ENCODE measurements around the gene TXLNG. TPM values are rescaled to one million over a fixed set of nuclear protein-coding genes. Genes with fewer than 3 reads are reported as not detected.
"Not testable (repeated sequence)": the region's sequence is repeated elsewhere in the genome, so short reads cannot be mapped to it uniquely, and the experiment has no call there.

TXLNG gene
- total RNA-seq, 4 donors from 2014 or later, result 9.6 to 13.6 (median 11.9) TPM

DNA sequence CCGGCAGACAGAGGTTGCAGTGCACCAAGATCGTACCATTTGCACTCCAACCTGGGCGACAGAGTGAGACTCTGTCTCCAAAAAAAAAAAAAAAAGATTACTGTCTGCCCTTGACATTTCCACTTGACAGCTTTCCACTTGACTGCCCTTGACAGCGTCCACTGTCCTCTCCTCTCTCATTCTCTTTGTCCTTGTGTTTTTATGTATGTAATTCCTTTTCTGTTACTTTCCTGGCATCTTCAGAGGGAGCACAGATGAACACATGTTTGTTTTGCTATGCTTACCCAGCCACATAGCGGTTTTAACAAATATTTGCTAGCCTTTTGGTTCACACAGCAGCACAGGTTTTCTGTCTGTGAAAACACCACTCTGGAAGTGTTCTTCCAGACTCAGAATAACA lies 40.6 kb upstream of the TXLNG start:
- H3K9me3 ChIP-seq, result no peaks in the 10 kb centered on the region
- peaks cover 23 to 91% (median 84%) of the 10 kb centered on the region in 4 donors for H3K36me3 ChIP-seq
- H3K4me3 ChIP-seq, result no peak overlapping the region
- H3K27me3 ChIP-seq, result no peaks in the 10 kb centered on the region
- TF ChIP-seq EP300 (IDR thresholded peaks at IDR 0.05) (no peak), POLR2AphosphoS5 (IDR thresholded peaks at IDR 0.05) (no peak)
- TF ChIP-seq, protein P1, sequence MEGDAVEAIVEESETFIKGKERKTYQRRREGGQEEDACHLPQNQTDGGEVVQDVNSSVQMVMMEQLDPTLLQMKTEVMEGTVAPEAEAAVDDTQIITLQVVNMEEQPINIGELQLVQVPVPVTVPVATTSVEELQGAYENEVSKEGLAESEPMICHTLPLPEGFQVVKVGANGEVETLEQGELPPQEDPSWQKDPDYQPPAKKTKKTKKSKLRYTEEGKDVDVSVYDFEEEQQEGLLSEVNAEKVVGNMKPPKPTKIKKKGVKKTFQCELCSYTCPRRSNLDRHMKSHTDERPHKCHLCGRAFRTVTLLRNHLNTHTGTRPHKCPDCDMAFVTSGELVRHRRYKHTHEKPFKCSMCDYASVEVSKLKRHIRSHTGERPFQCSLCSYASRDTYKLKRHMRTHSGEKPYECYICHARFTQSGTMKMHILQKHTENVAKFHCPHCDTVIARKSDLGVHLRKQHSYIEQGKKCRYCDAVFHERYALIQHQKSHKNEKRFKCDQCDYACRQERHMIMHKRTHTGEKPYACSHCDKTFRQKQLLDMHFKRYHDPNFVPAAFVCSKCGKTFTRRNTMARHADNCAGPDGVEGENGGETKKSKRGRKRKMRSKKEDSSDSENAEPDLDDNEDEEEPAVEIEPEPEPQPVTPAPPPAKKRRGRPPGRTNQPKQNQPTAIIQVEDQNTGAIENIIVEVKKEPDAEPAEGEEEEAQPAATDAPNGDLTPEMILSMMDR (IDR thresholded peaks at IDR 0.05), result no peak
- intact Hi-C loops (cut with DNase I), result no loop called here
- WGBS, result 94% methylated on average over 5 of the region's 5 CpGs
- no peak for DNase-seq (ENCODE audit: extremely low spot score)
- no peak overlapping the region for H3K27ac ChIP-seq (replicated peaks in 1 of 4)
- no peaks in the 10 kb centered on the region for H3K4me1 ChIP-seq

DNA sequence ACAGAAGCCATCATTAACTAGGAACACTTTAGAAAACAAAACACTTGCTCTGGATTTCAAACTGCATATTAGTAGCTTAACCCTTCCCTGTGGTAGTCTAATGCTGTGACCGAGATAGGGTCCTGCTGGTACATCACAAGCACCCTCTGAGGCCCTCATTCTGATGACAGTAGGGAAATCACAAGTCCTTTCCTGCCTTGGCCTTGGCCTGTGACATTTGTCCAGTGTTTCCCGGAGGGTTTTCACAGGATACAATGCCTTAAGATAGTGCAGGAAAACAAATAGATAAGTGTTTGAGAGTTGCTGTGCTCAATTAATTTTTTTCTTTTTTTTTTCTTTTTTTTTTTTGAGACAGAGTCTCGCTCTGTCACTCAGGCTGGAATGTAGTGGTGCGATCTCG lies 37.8 kb upstream of the TXLNG start:
- Histone ChIP-seq H3K27ac (replicated peaks in 1 of 4) (no peak overlapping the region), H3K9me3 (no peaks in the 10 kb centered on the region), H3K4me1 (no peaks in the 10 kb centered on the region), H3K27me3 (no peaks in the 10 kb centered on the region), H3K36me3 (peaks cover 17 to 74% (median 66%) of the 10 kb centered on the region in 4 donors), H3K4me3 (no peak overlapping the region)
- no peak for DNase-seq (ENCODE audit: extremely low spot score)
- WGBS, result 96% methylated on average over 5 of the region's 5 CpGs
- intact Hi-C loops (cut with DNase I), result no loop called here
- TF ChIP-seq, protein P1 (IDR thresholded peaks at IDR 0.05), result no peak
- TF ChIP-seq POLR2A (IDR thresholded peaks at IDR 0.05; ENCODE audit: low read depth) (no peak), EP300 (IDR thresholded peaks at IDR 0.05) (no peak), POLR2AphosphoS5 (IDR thresholded peaks at IDR 0.05) (no peak)

DNA sequence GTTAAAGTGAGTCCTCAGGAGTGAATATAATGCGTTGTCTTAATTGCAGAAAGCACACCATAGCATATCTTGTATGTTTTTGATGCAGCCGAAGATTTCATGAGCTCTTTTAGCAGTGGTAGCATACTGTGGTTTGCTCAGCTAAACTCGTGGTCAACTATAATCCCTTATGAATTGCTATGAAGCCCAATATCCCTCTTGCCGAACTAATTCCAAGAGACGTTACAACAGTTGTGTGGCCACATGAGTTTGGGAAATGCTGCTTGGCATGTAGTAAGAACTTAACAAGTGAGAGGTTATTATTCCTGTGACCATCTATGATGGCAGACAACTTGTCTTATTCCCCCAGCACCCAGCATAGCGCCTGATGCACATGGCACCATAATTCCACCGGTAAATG lies 36.1 kb upstream of the TXLNG start:
- Histone ChIP-seq H3K36me3 (peaks cover 3 to 70% (median 62%) of the 10 kb centered on the region in 4 donors), H3K4me3 (no peak overlapping the region), H3K9me3 (no peaks in the 10 kb centered on the region), H3K27ac (replicated peaks in 1 of 4) (no peak overlapping the region), H3K27me3 (no peaks in the 10 kb centered on the region), H3K4me1 (no peaks in the 10 kb centered on the region)
- TF ChIP-seq POLR2A (IDR thresholded peaks at IDR 0.05; ENCODE audit: low read depth), result no peak
- TF ChIP-seq POLR2AphosphoS5 (IDR thresholded peaks at IDR 0.05), result no peak
- TF ChIP-seq, protein P1 (IDR thresholded peaks at IDR 0.05), result no peak
- no peak for TF ChIP-seq EP300 (IDR thresholded peaks at IDR 0.05)
- DNase-seq (ENCODE audit: extremely low spot score), result no peak
- intact Hi-C loops (cut with DNase I), result no loop called here
- WGBS, result 90% methylated on average over 7 of the region's 7 CpGs

DNA sequence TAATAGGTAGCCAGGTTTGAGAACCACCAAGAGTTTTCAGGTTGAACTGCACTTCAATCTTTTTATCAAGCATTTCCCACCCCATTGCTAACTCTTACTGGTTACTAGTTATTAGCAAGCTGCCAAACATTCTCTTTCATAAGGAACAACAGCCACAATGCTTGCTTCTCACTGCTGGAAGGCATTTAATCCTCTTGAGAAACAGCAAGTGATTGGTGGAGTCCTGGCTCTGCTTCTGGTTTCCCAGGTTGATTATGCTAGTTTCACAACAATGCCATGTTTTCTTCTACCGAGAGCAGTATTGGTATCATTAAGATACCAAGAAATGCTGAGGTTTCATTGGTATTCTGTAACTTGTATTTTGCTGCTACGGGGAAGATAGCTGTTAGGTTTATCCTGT lies 32.2 kb upstream of the TXLNG start:
- intact Hi-C loops (cut with DNase I), result no loop called here
- TF ChIP-seq EP300 (IDR thresholded peaks at IDR 0.05), result no peak
- TF ChIP-seq, protein P1 (IDR thresholded peaks at IDR 0.05), result no peak
- no peak for TF ChIP-seq POLR2AphosphoS5 (IDR thresholded peaks at IDR 0.05)
- no peak for TF ChIP-seq POLR2A (IDR thresholded peaks at IDR 0.05; ENCODE audit: low read depth)
- H3K4me1 ChIP-seq, result no peaks in the 10 kb centered on the region
- peaks cover 10 to 74% (median 64%) of the 10 kb centered on the region in 4 donors for H3K36me3 ChIP-seq
- H3K4me3 ChIP-seq, result no peak overlapping the region
- WGBS, result 96% methylated on average over 2 of the region's 2 CpGs
- H3K27me3 ChIP-seq, result no peaks in the 10 kb centered on the region
- no peaks in the 10 kb centered on the region for H3K9me3 ChIP-seq
- H3K27ac ChIP-seq (replicated peaks in 1 of 4), result no peak overlapping the region
- DNase-seq (ENCODE audit: extremely low spot score), result no peak

DNA sequence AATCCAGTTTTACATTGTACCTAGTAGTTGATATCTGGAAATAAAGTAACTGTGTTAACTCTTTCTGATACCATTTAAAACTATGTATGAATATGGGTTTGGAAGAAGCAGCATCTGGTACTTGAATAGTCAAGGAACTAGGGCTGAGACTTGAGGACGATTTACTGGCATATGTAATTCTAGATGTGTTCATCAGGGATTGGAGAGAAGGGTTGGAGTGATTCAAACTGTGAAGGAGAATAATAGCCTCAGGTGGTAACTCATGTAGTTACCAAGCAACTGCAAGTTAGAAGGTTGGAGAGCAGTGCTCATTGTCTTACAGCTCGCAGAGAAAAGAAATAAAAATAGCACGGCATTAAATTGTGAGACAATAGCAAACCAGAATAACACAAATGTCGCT lies 29.5 kb upstream of the TXLNG start:
- TF ChIP-seq POLR2AphosphoS5 (IDR thresholded peaks at IDR 0.05) (no peak), EP300 (IDR thresholded peaks at IDR 0.05) (no peak), POLR2A (IDR thresholded peaks at IDR 0.05; ENCODE audit: low read depth) (no peak)
- TF ChIP-seq, protein P1 (IDR thresholded peaks at IDR 0.05), result no peak
- no peaks in the 10 kb centered on the region for H3K27me3 ChIP-seq
- no peak overlapping the region for H3K27ac ChIP-seq (replicated peaks in 1 of 4)
- H3K4me1 ChIP-seq, result no peaks in the 10 kb centered on the region
- H3K4me3 ChIP-seq, result no peak overlapping the region
- WGBS, result 91% methylated on average over 4 of the region's 4 CpGs
- DNase-seq (ENCODE audit: extremely low spot score), result no peak
- no peaks in the 10 kb centered on the region for H3K9me3 ChIP-seq
- H3K36me3 ChIP-seq, result peaks cover 10 to 76% (median 64%) of the 10 kb centered on the region in 4 donors
- intact Hi-C loops (cut with DNase I), result no loop called here

DNA sequence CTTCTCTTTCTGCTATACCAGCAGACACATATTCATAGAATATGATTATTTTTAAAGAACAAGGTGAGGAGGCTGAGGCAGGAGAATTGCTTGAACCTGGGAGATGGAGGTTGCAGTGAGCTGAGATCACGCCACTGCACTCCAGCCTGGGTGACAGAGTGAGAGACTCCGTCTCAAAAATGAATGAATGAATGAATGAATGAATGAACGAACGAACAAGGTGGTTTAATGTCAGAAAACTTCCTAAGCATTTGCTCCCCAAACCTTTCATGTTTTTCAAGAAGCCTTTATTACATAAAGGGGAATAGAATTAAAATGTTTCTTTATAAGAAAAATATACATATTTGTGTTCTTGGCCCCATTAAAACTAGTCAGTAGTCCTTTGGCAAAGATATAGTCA lies 24.8 kb upstream of the TXLNG start:
- H3K9me3 ChIP-seq; intact Hi-C loops (cut with DNase I); H3K27ac ChIP-seq (replicated peaks in 1 of 4); DNase-seq (ENCODE audit: extremely low spot score); H3K27me3 ChIP-seq; H3K4me3 ChIP-seq; H3K4me1 ChIP-seq: not testable (repeated sequence)
- peaks cover 10 to 51% (median 45%) of the 10 kb centered on the region in 4 donors for H3K36me3 ChIP-seq
- 94% methylated on average over 4 of the region's 4 CpGs for WGBS
